NCI-H345 treated with DMSO at 0.1 percent for 48 hours (cell line): ENCODE results near the gene HINFP.
"Not testable (repeated sequence)": the region's sequence is repeated elsewhere in the genome, so short reads cannot be mapped to it uniquely, and the experiment has no call there.

ENCODE experiments used
- DNase-seq: peaks from one replicate; lab custom pipeline; 2025; ENCODE audit not compliant: unreplicated experiment; lab: John Stamatoyannopoulos, UW

Gene HINFP

DNA sequence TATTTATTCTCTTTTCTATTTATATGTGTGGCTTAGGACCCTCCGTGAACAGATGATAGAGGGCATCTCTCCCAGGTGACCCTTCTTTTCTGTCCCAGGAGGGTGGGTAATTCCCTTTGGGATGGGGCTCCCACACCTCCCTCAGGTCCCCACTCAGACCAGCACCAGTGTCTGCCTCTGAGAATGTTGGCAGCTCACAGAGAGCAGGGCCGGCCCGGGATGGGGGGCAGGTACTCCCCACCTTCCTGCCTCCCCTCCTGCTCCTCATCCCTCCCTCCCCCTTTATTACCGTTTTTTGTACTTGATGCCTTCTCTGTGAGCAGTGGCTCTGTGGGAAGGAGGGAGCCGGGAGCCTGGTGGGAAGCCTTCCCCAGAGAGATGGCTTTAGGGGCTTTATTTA, 4.8 kb upstream of the HINFP start:
- no peak for DNase-seq

DNA sequence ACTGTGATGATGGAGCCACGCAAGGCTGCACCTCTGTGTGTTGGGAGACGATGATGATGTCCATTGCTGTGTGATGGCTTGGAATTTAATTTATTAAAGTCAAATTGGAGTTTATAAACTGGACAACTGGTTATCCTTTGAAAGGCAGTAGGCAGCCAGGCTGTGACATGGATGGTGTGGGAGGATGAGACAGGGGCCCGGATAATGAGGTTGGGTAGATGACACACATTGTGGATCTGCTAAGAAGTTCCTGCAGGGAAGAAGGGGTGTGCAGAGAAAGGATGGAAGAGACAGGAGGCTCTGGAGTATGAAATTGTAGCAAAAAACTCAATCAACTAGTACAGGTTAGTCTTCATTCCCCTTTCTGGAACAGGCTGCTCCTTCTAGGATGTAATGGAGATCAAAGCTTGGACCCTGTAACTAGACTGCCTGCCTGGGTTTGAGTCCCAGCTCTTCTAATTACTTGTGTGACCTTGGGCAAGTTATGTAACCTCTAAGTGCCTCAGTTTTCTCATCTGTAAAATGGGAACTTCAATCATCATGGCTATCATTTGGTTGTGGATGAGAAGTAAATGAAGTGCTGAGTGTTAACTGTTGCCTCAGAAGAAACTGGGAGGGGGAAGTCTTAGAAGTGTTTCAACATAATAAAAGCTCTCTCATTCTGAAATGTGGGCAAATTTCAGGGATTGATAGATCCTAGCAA, 4.2 kb upstream of the HINFP start:
- DNase-seq = no peak

DNA sequence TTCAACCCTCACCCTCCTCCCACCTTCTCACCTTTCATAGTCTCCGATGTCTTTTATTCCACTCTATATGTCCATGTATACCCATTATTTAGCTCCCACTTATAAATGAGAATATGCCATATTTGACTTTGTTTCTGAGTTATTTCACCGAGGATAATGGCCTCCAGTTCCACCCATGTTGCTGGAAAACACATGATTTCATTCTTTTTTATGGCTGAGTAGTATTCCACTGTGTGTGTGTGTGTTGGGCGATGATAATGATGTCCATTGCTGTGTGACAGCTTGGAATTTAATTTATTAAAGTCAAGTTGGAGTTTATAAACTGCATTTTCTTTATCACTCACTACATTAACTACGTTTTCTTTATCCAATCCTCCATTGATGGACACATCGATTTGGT, 3.2 kb upstream of the HINFP start:
- DNase-seq = no peak

DNA sequence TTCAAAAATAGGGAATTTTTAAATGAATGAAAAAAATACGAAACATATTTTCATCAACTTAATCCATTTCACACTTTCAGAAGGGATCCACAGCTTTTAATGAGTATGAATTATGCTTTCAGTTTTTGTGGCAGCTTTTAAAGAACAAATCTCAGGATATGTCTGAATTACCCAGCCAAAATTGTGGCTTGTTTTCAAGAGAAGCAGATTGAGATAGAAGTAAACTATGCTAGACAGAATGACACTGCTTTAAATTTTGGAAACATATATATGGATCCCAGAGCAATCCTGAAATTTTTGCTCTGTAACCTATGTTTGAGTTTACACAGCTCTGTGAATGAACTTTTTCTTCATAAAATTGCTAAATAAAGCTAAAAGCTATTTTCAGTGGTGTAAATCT, 2.4 kb upstream of the HINFP start:
- DNase-seq = no peak

DNA sequence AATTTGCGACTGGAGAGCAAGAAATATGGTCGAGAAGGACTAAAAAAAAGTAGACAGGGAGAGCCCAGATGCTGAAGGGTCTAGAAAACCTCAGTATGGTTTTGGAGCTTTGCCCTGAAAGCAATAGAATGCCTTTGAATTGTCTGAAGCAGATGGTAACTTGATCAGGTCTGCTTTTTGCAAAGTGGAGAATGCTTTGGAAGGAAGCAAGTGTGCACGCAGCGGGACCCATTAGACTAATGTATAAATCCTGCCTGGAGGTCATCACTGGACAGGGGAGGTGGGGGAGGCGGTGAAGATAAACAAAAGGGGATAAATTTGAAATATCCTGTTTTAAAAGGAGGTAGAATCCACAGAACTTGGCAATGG, 757 bp upstream of the HINFP start:
- DNase-seq = no peak

DNA sequence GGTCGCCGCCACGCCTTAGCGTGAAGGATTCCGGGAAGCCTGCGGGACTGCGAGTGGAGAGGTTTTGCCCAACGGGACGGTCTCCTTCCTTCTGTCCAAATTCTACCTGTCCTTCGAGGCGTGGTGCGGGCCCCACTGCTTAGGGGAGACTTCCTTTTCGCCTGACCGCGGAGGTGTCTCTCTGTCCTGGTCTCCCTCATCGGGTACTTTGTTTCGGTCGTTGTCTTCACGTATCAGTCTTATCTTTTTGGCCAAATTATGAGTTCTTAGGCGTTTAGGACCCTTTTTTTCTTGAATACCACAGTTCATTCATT, 388 bp downstream of the HINFP start:
- DNase-seq = no peak

DNA sequence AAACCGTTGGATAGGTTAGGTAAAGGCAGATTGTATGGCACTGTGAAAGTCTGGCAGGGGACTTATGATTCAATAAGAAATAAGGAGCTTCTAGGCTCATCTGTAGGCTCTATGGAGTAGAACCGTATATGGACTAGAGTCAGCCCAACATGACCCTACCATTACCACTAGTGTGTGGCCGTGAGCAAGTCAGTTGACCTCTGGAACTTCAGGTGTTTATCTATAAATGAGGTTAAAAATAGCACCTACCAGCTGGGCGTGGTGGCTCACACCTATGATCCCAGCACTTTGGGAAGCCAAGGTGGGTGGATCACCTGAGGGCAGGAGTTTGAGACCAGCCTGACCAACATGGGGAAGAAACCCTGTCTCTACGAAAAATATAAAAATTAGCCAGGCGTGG, 4.4 kb downstream of the HINFP start:
- no peak for DNase-seq

DNA sequence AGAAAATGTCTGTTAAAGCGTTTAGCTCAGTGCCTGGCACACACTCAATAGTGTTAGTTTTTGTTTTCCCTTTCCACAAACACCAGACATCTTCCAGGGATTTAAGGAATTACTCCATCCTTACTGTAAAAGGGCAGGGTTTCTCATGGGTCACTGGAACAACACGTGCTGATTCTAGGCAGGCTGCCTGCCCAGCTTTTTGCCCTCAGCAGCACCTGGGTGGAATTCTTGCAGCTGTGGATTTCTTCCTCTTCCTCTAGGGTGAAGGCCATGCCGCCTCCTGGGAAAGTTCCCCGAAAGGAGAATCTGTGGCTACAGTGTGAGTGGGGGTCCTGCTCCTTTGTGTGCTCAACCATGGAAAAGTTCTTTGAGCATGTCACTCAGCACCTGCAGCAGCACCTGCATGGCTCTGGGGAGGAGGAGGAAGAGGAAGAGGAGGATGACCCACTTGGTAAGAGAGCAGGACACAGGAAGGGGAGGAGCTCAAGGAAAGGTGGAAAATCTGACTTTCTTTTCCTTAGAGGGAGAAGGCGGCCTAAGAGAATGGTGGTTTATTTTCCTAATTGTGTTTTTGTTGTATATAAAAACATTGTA, 5.4 kb downstream of the HINFP start:
- no peak for DNase-seq

DNA sequence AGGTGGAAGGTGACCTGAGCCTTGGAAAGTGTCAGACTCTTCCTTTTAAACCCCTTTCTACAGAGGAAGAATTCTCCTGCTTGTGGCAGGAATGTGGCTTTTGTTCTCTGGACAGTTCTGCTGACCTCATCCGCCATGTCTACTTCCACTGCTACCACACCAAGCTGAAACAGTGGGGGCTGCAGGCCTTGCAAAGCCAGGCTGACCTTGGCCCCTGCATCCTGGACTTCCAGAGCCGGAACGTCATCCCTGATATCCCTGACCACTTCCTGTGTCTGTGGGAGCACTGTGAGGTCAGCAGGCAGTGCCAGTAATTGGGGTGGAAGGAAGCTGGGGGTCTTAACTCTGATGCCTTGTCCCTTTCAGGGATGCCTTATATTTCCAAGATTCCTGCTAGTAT, 9.3 kb downstream of the HINFP start:
- DNase-seq = no peak

DNA sequence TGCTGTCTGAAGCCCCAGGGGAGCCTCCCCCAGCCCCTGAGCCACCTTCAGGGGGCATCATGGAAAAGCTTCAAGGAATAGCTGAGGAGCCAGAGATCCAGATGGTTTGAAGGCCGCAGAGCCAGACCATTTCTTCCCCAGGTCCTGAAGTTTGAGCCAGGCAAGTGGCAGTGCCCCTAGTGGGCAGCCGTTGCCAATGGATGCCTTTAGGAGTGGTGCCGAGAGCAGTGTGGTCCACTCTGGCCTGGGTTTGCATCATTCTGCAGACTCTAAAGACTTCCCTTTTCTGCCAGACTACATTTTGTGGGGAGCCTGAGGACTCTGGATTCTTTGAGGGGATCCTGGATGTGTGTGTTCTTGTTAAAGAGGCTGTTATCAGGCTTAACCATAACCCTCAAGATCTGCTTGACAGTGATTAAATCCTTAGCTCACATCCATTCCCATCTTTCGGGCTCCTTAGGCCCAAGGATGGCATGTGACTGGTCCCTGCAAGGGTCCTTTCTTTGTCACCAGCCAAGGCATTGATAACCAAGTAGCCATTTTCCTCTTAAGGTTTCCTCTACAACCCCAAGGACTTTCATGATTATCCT, 13.1 kb downstream of the HINFP start:
- no peak for DNase-seq

DNA sequence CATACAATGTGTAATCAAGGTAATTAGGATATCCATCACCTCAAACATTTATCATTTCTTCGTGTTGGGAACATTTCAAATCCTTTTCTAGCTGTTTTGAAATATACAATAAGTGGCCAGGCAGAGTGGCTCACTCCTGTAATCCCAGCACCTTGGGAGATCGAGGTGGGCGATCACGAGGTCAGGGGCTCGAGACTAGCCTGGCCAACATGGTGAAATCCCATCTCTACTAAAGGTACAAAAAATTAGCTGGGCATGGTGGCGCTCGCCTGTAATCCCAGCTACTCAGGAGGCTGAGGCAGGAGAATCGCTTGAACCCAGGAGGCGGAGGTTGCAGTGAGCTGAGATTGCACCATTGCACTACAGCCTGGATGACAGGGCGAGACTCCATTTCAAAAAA, 17.9 kb downstream of the HINFP start:
- not testable (repeated sequence) for DNase-seq

DNA sequence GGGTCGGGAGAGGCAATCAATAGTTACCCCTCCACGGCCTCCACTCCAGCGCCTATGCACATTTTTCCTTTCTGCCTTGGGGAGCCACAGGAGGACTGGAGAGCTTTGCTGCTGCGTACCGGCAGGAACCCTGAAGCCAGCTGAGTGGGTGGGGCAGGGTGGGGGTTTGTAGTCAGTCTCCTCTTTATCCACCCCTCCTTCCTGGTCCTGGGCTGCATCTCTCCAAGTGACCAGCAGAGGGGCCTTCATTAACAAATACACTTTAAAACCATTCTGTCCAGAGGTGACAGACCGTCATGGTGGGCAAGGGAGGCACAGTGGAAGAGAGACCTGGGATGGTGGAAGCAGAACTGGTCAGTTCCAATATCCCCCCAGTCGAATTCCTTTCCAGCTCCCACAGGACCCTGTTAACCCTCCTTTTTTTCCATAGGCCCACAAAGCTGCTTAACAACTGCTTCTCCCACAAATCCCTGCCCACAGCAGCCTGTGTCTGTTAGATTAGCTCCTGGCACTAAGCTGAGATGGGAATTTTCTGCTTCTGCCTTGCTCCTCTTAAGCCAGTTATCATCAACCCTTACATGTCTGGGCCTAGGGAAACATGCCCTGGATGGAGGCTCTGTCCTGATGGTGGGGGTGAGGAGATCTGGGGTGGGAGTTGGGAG, 23.6 kb downstream of the HINFP start:
- DNase-seq = no peak

DNA sequence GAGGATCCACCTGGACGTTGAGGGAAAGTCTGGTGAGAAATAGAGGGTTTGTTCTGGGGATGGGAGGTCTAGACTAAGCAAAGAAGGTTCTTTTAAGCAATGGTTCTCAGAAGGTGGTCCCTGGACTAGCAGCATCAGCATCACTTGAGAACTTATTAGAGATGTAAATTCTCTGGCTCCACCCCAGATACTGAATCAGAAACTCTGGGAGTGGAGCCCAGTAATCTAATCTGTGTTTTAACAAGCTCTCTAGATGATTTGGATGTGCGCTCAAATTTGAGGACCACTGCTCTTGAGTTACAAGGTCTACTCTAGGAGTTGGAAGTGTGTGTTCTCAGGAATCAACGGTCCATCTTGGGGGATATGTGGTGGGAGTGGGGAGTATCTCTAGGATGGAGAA, 24.2 kb downstream of the HINFP start:
- no peak for DNase-seq

DNA sequence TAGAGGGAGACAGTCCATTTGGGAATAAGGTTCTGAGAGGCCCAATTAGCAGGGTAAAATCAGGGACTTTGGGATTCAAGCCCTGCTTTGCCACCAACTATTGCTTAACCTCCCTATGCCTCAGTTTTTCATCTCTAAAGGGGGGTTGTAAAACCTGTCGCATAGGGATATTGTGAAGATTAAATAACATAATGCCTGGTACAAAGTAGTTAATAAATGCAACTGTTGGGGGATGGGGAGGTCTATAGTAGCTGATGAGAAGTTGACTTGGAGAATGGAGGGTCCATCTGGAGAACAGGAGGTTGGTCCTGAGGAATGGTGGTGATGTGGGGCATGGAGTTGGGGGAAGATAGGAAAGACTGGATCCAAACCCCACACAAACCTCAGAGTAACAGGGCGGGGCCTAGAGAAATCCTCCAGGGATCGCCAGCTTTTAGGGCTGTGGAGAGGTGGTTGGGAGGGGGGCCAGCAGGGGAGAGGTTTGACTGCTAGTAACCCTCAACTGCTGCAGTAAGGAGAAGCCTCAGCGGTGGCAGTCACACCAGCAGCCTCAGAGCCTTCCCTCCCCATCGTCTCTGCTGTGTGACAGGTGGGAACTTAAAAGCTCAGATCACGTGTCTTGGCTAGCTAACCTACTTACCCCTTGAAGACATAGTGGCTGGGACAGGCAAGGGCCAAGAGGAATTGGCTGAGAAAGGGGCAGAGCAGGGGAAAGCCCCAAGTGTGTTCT, 26.4 kb downstream of the HINFP start:
- no peak for DNase-seq

DNA sequence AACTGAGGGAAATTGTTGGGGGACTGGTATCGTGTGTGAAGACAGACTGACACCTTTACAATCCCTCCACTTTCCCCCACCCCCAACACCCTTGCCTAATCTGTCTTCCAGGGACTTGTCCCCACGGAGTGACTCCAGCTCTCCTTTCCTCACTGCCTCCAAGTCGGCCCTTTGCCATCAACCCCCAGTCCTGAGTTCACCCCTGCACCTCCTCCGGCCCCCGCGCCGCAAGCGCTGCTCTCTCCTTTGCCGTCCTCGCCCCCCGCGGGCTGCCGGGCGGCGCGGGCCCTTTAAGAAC, 27.3 kb downstream of the HINFP start:
- no peak for DNase-seq

DNA sequence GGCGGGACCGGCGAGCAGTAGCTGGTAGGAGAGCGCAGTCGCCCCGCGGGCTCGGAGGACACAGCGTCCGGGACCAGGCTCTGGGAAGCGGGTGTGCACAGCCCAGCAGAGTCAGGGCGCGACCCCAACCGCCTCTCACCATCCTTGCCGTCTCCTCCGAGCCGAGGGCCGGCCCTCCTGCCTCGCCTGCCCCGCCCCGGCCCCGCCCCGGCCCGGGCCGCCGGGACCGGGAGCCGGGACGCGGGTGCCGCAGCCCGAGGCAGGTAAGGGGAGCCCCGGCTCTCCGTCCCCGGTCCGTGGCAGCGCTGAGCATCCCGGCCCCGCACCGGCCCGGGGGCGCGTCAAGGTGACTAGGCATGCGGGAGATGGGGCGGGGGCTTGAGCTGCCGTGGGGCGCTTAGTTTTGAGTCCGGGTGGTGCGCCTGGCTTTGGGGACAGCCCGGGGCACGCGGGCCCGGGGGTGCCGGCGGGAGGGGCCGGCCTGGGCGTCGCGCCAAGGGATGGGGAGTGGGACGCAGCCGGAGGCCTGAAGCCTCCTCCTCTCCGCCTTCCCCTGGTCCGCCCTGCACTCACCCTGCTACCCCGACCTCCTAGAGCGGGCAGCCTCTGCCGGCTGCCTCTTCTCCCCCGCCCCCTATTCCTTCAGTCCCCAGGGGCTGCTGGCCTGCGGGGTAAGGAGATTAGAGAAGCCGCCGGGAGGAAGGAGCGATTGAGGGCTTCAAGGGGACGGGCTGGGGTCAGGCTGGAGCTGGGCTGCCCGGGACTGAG, 27.8 kb downstream of the HINFP start, which contains the start of gene ABCG4:
Gene ABCG4 (plus strand): TSS at position 35 of the 768 bp plus-strand sequence. CDS start 914 bp downstream, outside the sequence.
- DNase-seq = no peak

DNA sequence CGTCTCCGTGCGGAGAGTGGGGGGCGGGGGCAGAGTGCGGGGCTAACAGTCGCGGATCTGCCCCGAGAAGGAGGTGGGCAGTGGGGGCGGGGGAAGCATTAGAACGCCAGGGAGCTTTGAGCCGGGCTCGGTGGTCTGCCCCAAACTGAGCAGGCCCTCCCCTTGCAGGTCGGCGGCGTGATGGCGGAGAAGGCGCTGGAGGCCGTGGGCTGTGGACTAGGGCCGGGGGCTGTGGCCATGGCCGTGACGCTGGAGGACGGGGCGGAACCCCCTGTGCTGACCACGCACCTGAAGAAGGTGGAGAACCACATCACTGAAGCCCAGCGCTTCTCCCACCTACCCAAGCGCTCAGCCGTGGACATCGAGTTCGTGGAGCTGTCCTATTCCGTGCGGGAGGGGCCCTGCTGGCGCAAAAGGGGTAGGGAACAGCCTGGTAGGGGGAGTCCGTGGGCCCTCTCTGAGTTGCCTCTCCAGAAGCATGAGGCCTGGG, 28.5 kb downstream of the HINFP start:
- DNase-seq = no peak

DNA sequence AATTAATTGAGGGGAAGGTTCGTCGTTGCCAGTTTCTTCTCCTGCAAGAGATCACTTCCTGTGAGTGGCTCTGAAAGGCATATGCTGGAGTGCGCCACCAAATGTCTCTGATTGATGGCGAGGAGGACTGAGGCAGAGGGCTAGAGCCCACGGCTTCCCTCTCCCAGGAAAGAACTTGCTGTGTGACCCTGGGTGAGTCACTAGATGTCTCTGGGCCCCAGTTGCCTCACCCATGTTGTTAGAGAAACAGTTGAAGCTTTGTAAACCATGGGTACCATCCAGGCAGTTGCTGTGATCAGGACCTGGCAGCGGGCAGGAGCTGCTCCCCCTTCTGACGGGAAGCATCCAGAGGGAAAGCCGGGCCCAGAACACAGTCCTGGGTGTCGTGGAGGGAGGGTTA, 30.7 kb downstream of the HINFP start:
- DNase-seq = no peak

DNA sequence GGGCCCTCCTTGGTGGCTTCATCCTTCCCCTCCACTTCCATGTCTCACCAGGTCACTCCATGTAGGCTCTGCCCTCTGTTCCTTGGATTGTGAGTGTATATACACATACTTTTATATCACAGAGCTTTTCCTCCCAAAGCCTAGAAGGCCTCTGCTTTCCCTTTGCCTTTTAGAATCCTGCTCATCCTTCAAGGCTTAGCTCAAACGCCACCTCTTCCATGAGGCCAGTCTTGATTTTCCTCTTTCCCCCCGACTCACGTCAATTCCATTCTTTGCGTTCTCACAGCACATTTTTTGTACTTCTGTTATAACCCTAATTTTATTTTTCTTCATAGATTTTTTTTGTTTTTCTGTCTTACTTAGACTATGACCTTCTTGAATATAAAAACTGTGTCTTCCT, 31.2 kb downstream of the HINFP start:
- no peak for DNase-seq

DNA sequence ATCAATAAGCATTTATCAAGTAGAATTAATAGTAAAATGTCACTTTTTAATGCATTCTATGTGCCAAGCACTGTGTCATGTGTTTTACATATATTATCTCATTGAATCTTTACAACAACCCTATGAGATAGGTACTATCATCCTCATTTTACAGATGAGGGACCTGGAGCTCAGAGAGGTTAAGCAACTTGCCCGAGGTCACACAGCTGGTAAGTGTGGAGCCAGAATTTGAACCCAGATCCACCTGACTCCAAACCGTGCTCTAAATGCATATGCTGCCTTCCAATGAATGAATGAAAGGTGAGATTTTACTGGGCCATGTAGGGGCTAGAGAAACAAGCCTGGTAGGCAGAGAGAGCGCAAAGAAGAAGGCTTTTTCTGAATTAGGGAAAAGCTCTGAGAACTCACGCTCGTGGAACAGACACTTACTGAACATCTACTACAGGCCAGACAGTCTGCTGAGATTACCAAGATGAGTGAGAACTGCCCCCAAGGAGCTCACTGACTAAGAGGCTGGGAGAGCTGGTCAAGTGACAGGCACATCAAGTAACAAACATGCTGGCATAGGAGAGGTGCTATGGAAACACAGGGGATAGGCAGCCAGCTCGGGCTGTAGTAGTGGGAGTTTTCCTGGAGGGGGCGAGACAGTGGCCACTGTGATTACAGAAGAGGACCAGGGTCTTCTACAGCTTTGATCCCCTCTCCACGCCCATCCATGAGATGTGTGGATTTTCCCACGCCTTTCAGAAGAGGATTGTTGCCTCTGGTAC, 31.9 kb downstream of the HINFP start:
- DNase-seq = no peak
